Activated B cell treated with CpG ODN at 0.5 μM for 24 hours (primary cell): ENCODE results near the gene MAFB. TPM values are rescaled to one million over a fixed set of nuclear protein-coding genes. Genes with fewer than 3 reads are reported as not detected.

Experiments used
- ATAC-seq: fragments of 200-7000 bp; cut with Tn5 transposase; one replicate; pipeline ENCODE4 v1.10.0; 2021; ENCODE audit warnings: low read depth, mild to moderate bottlenecking, moderate library complexity
- CTCF ChIA-PET: fragments of 350-600 bp; sonication (Branson Sonifier 250); formaldehyde crosslinking; loops from one replicate; lab custom pipeline; 2021; ENCODE audit warnings: antibody characterized with exemption; lab: Charles Lee
- POLR2A ChIA-PET: fragments of 350-600 bp; sonication (Branson Sonifier 250); formaldehyde crosslinking; loops from one replicate; lab custom pipeline; 2021; ENCODE audit warnings: antibody characterized with exemption; lab: Charles Lee
- DNase-seq: peaks from one replicate; pipeline ENCODE4 v3.0.0; 2022
- H3K27ac Mint-ChIP-seq: one replicate; pipeline ENCODE4 v1.8.0; 2020; ENCODE audit warnings: mixed read lengths
- H3K27me3 Mint-ChIP-seq: one replicate; pipeline ENCODE4 v1.8.0; 2021; ENCODE audit warnings: mixed read lengths
- H3K36me3 Mint-ChIP-seq: one replicate; pipeline ENCODE4 v1.8.0; 2021; ENCODE audit warnings: low read depth, mixed read lengths
- H3K4me1 Mint-ChIP-seq: one replicate; pipeline ENCODE4 v1.8.0; 2021; ENCODE audit warnings: mixed read lengths
- H3K4me3 Mint-ChIP-seq: one replicate; pipeline ENCODE4 v1.8.0; 2020; ENCODE audit warnings: mild to moderate bottlenecking, mixed read lengths
- H3K9me3 Mint-ChIP-seq: one replicate; pipeline ENCODE4 v1.8.0; 2020; ENCODE audit warnings: mixed read lengths
- CTCF ChIP-seq: fragments of 200-600 bp; IDR thresholded peaks from one replicate; pipeline ENCODE4 v1.8.0; 2022; ENCODE audit warnings: antibody characterized with exemption, mild to moderate bottlenecking
- intact Hi-C: fragments of 100-400 bp; cut with micrococcal nuclease; formaldehyde crosslinking; loops from one replicate; pipeline ENCODE4 v1.15.1; 2024
- total RNA-seq: library from RNA; stranded (reverse); gene quantifications from 2 replicates; pipeline ENCODE4 v1.2.3, GENCODE V29; 2022

The MAFB gene
- total RNA-seq, 1 donor from 2014 or later, result 1.1 TPM

DNA sequence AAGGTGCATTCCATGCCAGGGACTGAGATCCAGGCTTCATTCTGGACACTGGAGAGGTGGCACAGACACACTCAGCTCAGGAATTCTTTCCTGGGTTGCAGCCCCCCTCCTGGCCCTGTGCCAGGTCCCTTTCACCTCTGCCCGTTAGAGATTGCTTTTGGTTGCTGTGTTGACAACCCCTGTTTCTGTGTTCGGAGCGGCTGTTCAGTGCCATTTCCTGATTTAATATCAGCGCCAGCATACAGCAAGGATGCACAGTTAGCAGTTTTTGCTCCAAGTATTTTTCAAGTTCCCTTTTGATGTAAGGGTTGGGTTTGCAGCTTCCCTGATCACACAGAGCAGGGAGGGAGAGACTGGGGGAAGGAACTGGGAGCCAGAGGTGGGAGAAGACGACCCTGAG, 8.5 kb upstream of the MAFB start:
- DNase-seq (no peak), ATAC-seq (no peak)
- CTCF ChIA-PET, result no interaction called here
- no peak for TF ChIP-seq CTCF
- no peaks in the 10 kb centered on the region for H3K36me3 Mint-ChIP-seq
- POLR2A ChIA-PET, result no interaction called here
- H3K9me3 Mint-ChIP-seq, result no peaks in the 10 kb centered on the region
- H3K4me3 Mint-ChIP-seq, result no peak overlapping the region
- no peaks in the 10 kb centered on the region for H3K4me1 Mint-ChIP-seq
- H3K27me3 Mint-ChIP-seq, result peaks cover 54% of the 10 kb centered on the region
- no peak overlapping the region for H3K27ac Mint-ChIP-seq
- intact Hi-C loops, result loop anchor here (10.0 kb wide), 1 partner anchor 433 kb away; no protein-coding TSS in a partner anchor

DNA sequence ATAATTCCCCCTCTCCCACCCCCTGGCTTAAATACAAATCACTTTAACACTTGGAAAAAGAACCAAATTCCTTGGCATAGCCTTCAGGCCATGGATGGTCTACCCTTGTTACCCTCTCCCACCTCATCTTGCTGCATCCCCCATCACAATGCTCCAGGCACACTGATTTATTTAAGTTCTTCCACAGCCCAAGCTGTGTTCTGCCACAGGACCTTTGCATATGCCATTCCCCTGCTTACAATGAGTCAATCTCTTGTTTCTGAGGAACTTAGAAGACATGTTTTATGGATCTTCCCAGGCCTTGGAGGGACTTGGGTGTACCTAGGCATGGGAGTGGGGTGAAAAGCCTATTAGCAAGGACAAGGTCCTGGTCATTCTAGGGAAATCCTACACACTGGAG, 6.2 kb upstream of the MAFB start:
- no peaks in the 10 kb centered on the region for H3K9me3 Mint-ChIP-seq
- peaks cover 71% of the 10 kb centered on the region for H3K27me3 Mint-ChIP-seq
- TF ChIP-seq CTCF, result no peak
- H3K36me3 Mint-ChIP-seq, result no peaks in the 10 kb centered on the region
- peaks cover 4% of the 10 kb centered on the region for H3K4me1 Mint-ChIP-seq
- ChIA-PET CTCF (no interaction called here), POLR2A (no interaction called here)
- intact Hi-C loops, result loop anchor here (10.0 kb wide), 1 partner anchor 430 kb away; no protein-coding TSS in a partner anchor
- no peak overlapping the region for H3K4me3 Mint-ChIP-seq
- DNase-seq (no peak), ATAC-seq (no peak)
- no peak overlapping the region for H3K27ac Mint-ChIP-seq

- no peaks in the 10 kb centered on the region for H3K9me3 Mint-ChIP-seq
- DNase-seq, result no peak
- TF ChIP-seq CTCF, result no peak
- H3K27ac Mint-ChIP-seq, result no peak overlapping the region
- CTCF ChIA-PET, result no interaction called here
- intact Hi-C loops, result loop anchor here (10.0 kb wide), 1 partner anchor 429 kb away; no protein-coding TSS in a partner anchor
- ATAC-seq, result no peak
- POLR2A ChIA-PET, result no interaction called here
- no peaks in the 10 kb centered on the region for H3K36me3 Mint-ChIP-seq
- H3K4me1 Mint-ChIP-seq, result peaks cover 13% of the 10 kb centered on the region
- H3K4me3 Mint-ChIP-seq, result no peak overlapping the region
- peaks cover 76% of the 10 kb centered on the region for H3K27me3 Mint-ChIP-seq
These were observed 5.2 kb upstream of the MAFB start for GRCh38 chr20:40694246-40694645.

DNA sequence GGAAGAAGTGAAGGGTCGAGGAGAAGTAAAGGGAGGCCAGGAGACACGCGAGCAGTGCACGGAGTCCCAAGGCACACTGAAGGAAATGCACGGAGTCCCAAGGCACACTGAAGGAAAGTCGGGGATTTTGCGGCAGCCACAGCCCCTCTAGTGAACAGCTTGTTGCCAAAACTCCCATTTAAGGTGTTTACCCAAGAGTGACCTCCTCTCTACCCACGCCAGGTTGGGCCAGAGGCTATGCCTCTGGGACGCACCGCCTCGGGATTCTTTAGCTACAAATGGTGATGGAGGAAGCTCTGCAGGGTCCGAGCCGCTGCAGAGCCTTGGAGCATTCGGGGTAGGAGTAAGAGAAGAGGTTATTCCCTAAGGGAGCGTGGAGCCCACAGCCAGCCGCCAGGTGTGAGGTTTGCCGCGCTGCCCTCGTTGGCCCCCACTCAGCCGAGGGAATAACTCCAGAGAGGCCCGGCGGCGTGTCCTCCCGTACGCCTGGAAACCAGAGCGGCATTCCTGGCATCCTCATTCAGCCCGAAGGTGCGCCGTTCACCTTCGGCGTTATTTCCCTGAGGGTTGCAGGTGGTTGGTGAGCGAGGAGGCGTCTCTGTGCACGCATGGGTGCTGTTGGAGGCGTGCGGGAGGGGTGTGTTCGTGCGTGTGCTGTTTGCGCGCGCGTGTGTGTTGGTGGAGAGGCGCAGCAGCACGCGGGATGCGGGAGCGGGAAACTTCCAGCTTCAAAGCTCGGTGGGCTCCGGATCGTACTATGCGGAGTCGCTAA, 3.4 kb upstream of the MAFB start:
- POLR2A ChIA-PET, result no interaction called here
- Mint-ChIP-seq H3K27ac (no peak overlapping the region), H3K9me3 (no peaks in the 10 kb centered on the region), H3K4me1 (peaks cover 17% of the 10 kb centered on the region), H3K27me3 (peaks cover 68% of the 10 kb centered on the region), H3K4me3 (no peak overlapping the region), H3K36me3 (no peaks in the 10 kb centered on the region)
- DNase-seq, result no peak
- CTCF ChIA-PET, result no interaction called here
- intact Hi-C loops, result loop anchor here (10.0 kb wide), 1 partner anchor 428 kb away; no protein-coding TSS in a partner anchor
- no peak for TF ChIP-seq CTCF
- no peak for ATAC-seq

DNA sequence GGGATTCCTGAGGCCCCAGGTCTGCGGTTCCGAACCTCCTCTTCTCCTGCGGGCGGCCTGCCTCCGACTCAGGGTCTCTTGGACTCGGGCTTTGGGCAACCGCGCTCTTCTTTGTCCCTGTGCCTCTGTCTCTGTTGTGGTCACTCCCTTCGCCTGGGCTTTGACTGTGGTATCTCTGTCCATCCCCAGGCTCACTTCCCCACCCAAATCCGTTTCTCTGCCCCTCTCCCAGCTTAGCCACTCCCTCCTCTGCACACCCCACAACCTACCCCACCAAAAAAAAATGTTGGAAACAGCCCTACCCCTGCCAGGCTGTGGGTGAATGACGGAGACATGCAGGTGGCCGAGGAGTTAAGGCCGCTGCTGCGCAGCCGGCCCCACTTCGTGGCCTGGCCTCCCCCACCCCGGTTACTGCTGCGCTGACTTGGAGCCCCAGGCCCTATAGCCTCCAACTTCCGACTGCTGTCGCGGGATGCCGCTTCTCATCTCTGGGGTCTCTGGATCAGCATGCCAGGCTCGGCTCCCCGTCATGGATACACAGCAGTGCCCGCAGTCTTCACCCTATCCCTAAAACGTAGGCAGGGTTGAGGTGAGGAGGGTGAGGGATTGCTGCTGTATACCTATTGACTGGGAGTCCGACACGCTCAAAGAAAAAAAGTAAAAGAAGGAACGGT, 2.7 kb upstream of the MAFB start:
- peaks cover 68% of the 10 kb centered on the region for H3K27me3 Mint-ChIP-seq
- intact Hi-C loops, result loop anchor here (2.0 to 10.0 kb wide), 3 partner anchors 427 to 1579 kb away; no protein-coding TSS in a partner anchor
- H3K4me1 Mint-ChIP-seq, result peaks cover 19% of the 10 kb centered on the region
- no peak overlapping the region for H3K27ac Mint-ChIP-seq
- H3K9me3 Mint-ChIP-seq, result no peaks in the 10 kb centered on the region
- TF ChIP-seq CTCF, result no peak
- ATAC-seq, result no peak
- H3K36me3 Mint-ChIP-seq, result no peaks in the 10 kb centered on the region
- CTCF ChIA-PET, result no interaction called here
- H3K4me3 Mint-ChIP-seq, result no peak overlapping the region
- DNase-seq, result no peak
- POLR2A ChIA-PET, result no interaction called here
